ENCODE results near the gene ZBTB17. TPM values are rescaled to one million over a fixed set of nuclear protein-coding genes. Genes with fewer than 3 reads are reported as not detected.

The ZBTB17 gene
- total and polyA plus RNA-seq, 2 of the 8 experiments (the other 6 are each of a cell fraction or from before 2014, with no cell fraction given), result 24.7 to 36.2 TPM

DNA sequence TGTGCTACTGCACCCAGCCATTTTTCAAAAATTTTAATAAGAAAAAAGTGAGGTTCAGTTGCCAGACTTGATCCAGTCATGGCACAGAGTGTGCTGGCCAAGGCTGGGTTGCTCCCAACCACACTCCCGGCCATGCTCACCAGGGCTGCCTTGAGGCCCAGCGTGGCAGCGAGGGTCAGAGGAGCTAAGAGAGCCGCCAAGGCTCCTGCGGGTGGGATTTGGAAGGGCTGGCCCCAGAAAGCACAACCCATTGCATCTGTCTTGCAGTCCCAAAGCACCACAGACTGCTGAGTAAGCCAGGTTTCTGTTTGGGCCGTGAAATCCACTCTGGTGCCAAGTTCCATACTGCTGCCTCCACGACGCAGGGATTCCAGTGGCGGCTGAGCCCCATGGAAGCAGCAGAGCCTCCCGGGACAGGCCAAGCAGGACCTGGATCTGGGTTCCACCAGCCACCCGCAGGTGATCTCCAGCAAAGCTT, 22.6 kb downstream of the ZBTB17 start:
- peaks cover 10 to 32% (median 21%) of the 10 kb centered on the region in 4 experiments for H3K4me1 ChIP-seq (replicated peaks in 1 of 4; ENCODE audit: control insufficient read depth in 3 of 4, insufficient read depth in 4 of 4, low read length in 3 of 4)
- no peak overlapping the region for H3K9ac ChIP-seq (replicated peaks in 1 of 4; ENCODE audit: extremely low read depth in 1 of 4, low read depth in 3 of 4, low read length in 3 of 4)
- no peak overlapping the region for H3K14ac ChIP-seq (ENCODE audit: insufficient read length)
- H3K36me3 ChIP-seq (ENCODE audit: control insufficient read depth in 2 of 4, insufficient read depth in 4 of 4, low read length in 3 of 4), result no peaks in the 10 kb centered on the region
- 0 out of 2 replicates have a peak overlapping the region, but pooled peaks have one; percentile 51 for H4K8ac ChIP-seq (ENCODE audit: extremely low read depth, insufficient read depth, low read length)
- no peak overlapping the region for H2AFZ ChIP-seq (ENCODE audit: low read length)
- 87% methylated on average over 11 of the region's 11 CpGs; no CpG with 5 or more reads in 1 of the 2 experiments for WGBS, 2 experiments (ENCODE audit: extremely low coverage in 1 of 2, insufficient coverage in 1 of 2, insufficient read length in 1 of 2, insufficient replicate concordance in 2 of 2, low coverage in 1 of 2, low lambda C conversion rate in 2 of 2, missing lambda C conversion rate in 1 of 2)
- H3K23ac ChIP-seq (ENCODE audit: insufficient read length), result no peak overlapping the region
- peaks cover 5% of the 10 kb centered on the region; the same call in 1 of the 2 replicates for H3K79me1 ChIP-seq (ENCODE audit: low read depth, low read length)
- H2AK5ac ChIP-seq (ENCODE audit: low read depth, low read length), result no peak overlapping the region
- H3K27me3 ChIP-seq (replicated peaks in 1 of 4; ENCODE audit: control insufficient read depth in 3 of 4, extremely low read depth in 1 of 4, insufficient read depth in 3 of 4, low read length in 3 of 4), result no peaks in the 10 kb centered on the region
- no peak overlapping the region for H2BK15ac ChIP-seq (ENCODE audit: low read length)
- no peak overlapping the region for H3K4me3 ChIP-seq (ENCODE audit: extremely low read depth in 1 of 4, insufficient read depth in 2 of 4, low read depth in 3 of 4, low read length in 4 of 4)
- no peak overlapping the region for H2BK120ac ChIP-seq (replicated peaks; ENCODE audit: low read depth, low read length)
- no peaks in the 10 kb centered on the region for H3K23me2 ChIP-seq (ENCODE audit: low read depth, low read length)
- H3K4me2 ChIP-seq (ENCODE audit: insufficient read depth in 1 of 2, low read depth in 2 of 2, low read length in 2 of 2), result no peak overlapping the region
- H4K5ac ChIP-seq (ENCODE audit: insufficient read length, low read depth, low read length), result no peak overlapping the region
- ChIA-PET POLR2A (ENCODE audit: partially characterized antibody) (interaction anchor here (1.1 to 1.3 kb wide), 2 partner anchors 23 to 117 kb away, joined by 3 to 4 read pairs; partner anchors contain the start of gene ZBTB17), CTCF (ENCODE audit: partially characterized antibody) (interaction anchor here (0.7 to 2.4 kb wide), 8 partner anchors 8 to 161 kb away, joined by 3 to 7 read pairs (median 3); no protein-coding TSS in a partner anchor)
- 0 out of 2 replicates have a peak overlapping the region, but pooled peaks have one; percentile 27 for H3K18ac ChIP-seq (ENCODE audit: extremely low read depth, low read length)
- H3K79me2 ChIP-seq (ENCODE audit: control insufficient read depth in 1 of 2, insufficient read depth in 2 of 2, low read length in 2 of 2), result no peaks in the 10 kb centered on the region
- peaks cover 2 to 13% of the 10 kb centered on the region in 2 experiments for H4K20me1 ChIP-seq (replicated peaks in 1 of 2; ENCODE audit: control insufficient read depth in 1 of 2, insufficient read depth in 2 of 2, low read length in 2 of 2)
- no peak overlapping the region for H3K27ac ChIP-seq (ENCODE audit: low read depth, low read length)
- H2BK12ac ChIP-seq (ENCODE audit: low read depth, low read length), result no peak overlapping the region; the same call in 1 of the 2 replicates
- DNase-seq (ENCODE audit: low read depth in 1 of 2, low spot score in 2 of 2), result no peak
- no peak for FAIRE-seq
- 0 out of 2 replicates have a peak overlapping the region, but pooled peaks have one; percentile 38 for H2BK5ac ChIP-seq (ENCODE audit: low read depth, low read length)
- no peak overlapping the region for H3K56ac ChIP-seq (replicated peaks; ENCODE audit: insufficient read length, low read depth, low read length)
- no peak overlapping the region for H3K4ac ChIP-seq (replicated peaks; ENCODE audit: insufficient read length, low read depth, low read length)
- H4K91ac ChIP-seq (replicated peaks; ENCODE audit: insufficient read length, low read length), result peak overlapping the region; percentile 26
- no peak overlapping the region for H2BK20ac ChIP-seq (ENCODE audit: low read length)
- H3K9me3 ChIP-seq (ENCODE audit: insufficient read depth in 2 of 2, low read depth in 1 of 2, low read length in 1 of 2), result no peaks in the 10 kb centered on the region
- no peak for TF ChIP-seq E2F6 (IDR thresholded peaks at IDR 0.05)

Measured in H1 (cell line).